T-cell (primary cell): ENCODE results near the gene RGCC. TPM values are rescaled to one million over a fixed set of nuclear protein-coding genes. Genes with fewer than 3 reads are reported as not detected.
A peak's percentile ranks its signal among the peaks of the same experiment; 100 is the strongest.

Experiments
- ATAC-seq, 4 experiments: fragments of 200-7000 bp in 3 of 4; fragments of 150-1000 bp in 1 of 4; cut with Tn5 transposase; replicated peaks in 1 of 4; 1 replicate in 3 of 4; 2 replicates in 1 of 4; pipeline ENCODE4 v1.10.0; 2021; ENCODE audit warnings: moderate library complexity in 3 of 4, mild to moderate bottlenecking in 2 of 4, moderate number of reproducible peaks in 1 of 4
- CTCF ChIA-PET, 2 donors: fragments of 300-600 bp; sonication (Branson Sonifier 250); formaldehyde crosslinking; loops; one replicate each; lab custom pipeline; 2022; ENCODE audit warnings: antibody characterized with exemption in 2 of 2; lab: Charles Lee
- POLR2A ChIA-PET, 2 donors: fragments of 300-600 bp; sonication (Branson Sonifier 250); formaldehyde crosslinking; loops; one replicate each; lab custom pipeline; 2022; ENCODE audit warnings: antibody characterized with exemption in 2 of 2; lab: Charles Lee
- DNase-seq, 35 experiments: peaks; one replicate each; pipeline versions ENCODE4 v3.0.0 to v3.0.0-alpha.2; 2013 to 2023
- H3K27ac ChIP-seq: one replicate; pipeline ENCODE4 v1.5.1; 2013; ENCODE audit warnings: low read length
- H3K27me3 ChIP-seq, 2 experiments: replicated peaks in 1 of 2; 1 replicate in 1 of 2; 2 replicates in 1 of 2; pipeline versions ENCODE4 v1.6.1 to v1.7.0; 2013; ENCODE audit warnings: low read length in 1 of 2, mixed read lengths in 1 of 2; ENCODE audit not compliant: control insufficient read depth in 2 of 2, insufficient read depth in 2 of 2; ENCODE audit errors: extremely low read depth in 1 of 2
- H3K36me3 ChIP-seq, 2 donors: 1 replicate in 1 of 2; 2 replicates in 1 of 2; pipeline versions ENCODE4 v1.6.1 to v1.7.0; 2013; ENCODE audit warnings: low read length in 1 of 2; ENCODE audit not compliant: control insufficient read depth in 2 of 2, insufficient read depth in 1 of 2; ENCODE audit errors: extremely low read depth in 1 of 2
- H3K4me1 ChIP-seq, 2 experiments: 1 replicate in 1 of 2; 2 replicates in 1 of 2; pipeline versions ENCODE4 v1.6.1 to v1.7.0; 2013; ENCODE audit warnings: low read length in 2 of 2, mixed read lengths in 1 of 2; ENCODE audit not compliant: insufficient read depth in 2 of 2, control insufficient read depth in 1 of 2; ENCODE audit errors: extremely low read depth in 1 of 2
- H3K4me3 ChIP-seq, 2 donors: 1 replicate in 1 of 2; 2 replicates in 1 of 2; pipeline versions ENCODE4 v1.5.1 to v1.7.0; 2013; ENCODE audit warnings: mild to moderate bottlenecking in 2 of 2, low read length in 1 of 2, moderate library complexity in 1 of 2; ENCODE audit not compliant: control insufficient read depth in 1 of 2; ENCODE audit errors: extremely low read depth in 1 of 2
- H3K9me3 ChIP-seq: 2 replicates; pipeline ENCODE4 v1.7.0; 2013
- H3K27ac Mint-ChIP-seq, 2 donors: one replicate each; pipeline ENCODE4 v1.8.0; 2020 to 2021; ENCODE audit warnings: mild to moderate bottlenecking in 2 of 2, mixed read lengths in 2 of 2
- H3K27me3 Mint-ChIP-seq, 2 donors: one replicate each; pipeline ENCODE4 v1.8.0; 2021 to 2022; ENCODE audit warnings: mixed read lengths in 2 of 2
- H3K36me3 Mint-ChIP-seq: one replicate; pipeline ENCODE4 v1.8.0; 2021; ENCODE audit warnings: mixed read lengths
- H3K4me1 Mint-ChIP-seq, 3 donors: one replicate each; pipeline ENCODE4 v1.8.0; 2020 to 2022; ENCODE audit warnings: mixed read lengths in 3 of 3, mild to moderate bottlenecking in 1 of 3
- H3K4me3 Mint-ChIP-seq, 3 donors: one replicate each; pipeline ENCODE4 v1.8.0; 2020 to 2022; ENCODE audit warnings: mild to moderate bottlenecking in 3 of 3, mixed read lengths in 3 of 3, moderate library complexity in 3 of 3
- H3K9me3 Mint-ChIP-seq, 3 donors: one replicate each; pipeline ENCODE4 v1.8.0; 2020 to 2022; ENCODE audit warnings: mixed read lengths in 3 of 3
- WGBS: methylation state at CpG from one replicate; pipeline ENCODE4 v1.1.5; 2013; ENCODE audit warnings: missing lambda C conversion rate; ENCODE audit not compliant: insufficient coverage; 5-methylcytosine and 5-hydroxymethylcytosine counted together
- total RNA-seq, 35 experiments: library from RNA in 6 of 35; stranded (reverse) in 6 of 35; fragments of 120-200 nt in 1 of 35; gene quantifications; one replicate each; pipeline versions ENCODE4 v1.2.1 to v1.2.4 and lab custom pipeline; 2013 to 2026

RGCC gene
- total RNA-seq, 5 donors from 2014 or later (not counting 1 experiment from before 2014, with no cell fraction given): 151 to 515 (median 166) TPM

DNA sequence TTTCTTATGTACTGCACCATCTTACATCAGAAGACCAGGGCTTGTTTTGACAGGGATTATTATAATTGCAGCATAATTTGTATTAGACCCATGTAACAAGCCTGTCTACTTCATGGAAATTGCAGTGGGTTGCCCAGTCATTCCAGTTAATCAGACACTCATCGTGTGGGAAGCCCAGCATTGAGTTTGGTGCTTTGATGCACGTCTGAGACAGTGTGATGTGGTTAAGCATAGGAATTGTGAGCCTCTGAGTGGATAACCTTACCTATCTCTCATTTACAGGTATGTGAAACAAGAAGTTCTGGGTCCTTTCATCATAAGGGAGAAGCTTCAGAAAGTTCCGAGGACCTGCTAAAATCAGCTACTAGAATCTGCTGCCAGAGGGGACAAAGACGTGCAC, 12.8 kb downstream of the RGCC start:
- H3K27me3 Mint-ChIP-seq: no peaks in the 10 kb centered on the region
- H3K4me1 Mint-ChIP-seq: peaks cover 80 to 90% (median 81%) of the 10 kb centered on the region in 3 donors
- H3K27me3 ChIP-seq: no peaks in the 10 kb centered on the region
- ATAC-seq: peak in 3 of 4 experiments; percentile 13 to 25 (median 24)
- peak overlapping the region in 1 of 3 donors; percentile 92 for H3K4me3 Mint-ChIP-seq
- H3K9me3 Mint-ChIP-seq: peaks cover 0 to 6% (median 2%) of the 10 kb centered on the region in 3 donors
- peak in 1 of 35 experiments; percentile 36 for DNase-seq
- peaks cover 26 to 42% of the 10 kb centered on the region in 2 experiments for H3K4me1 ChIP-seq
- no peaks in the 10 kb centered on the region for H3K9me3 ChIP-seq
- H3K36me3 Mint-ChIP-seq: peaks cover 61% of the 10 kb centered on the region
- H3K27ac Mint-ChIP-seq: peak overlapping the region; percentile 77 to 85
- no peak overlapping the region for H3K27ac ChIP-seq
- peaks cover 0 to 51% of the 10 kb centered on the region in 2 donors for H3K36me3 ChIP-seq
- H3K4me3 ChIP-seq: no peak overlapping the region
- WGBS: no CpG with 5 or more reads among the region's 4 CpGs
- POLR2A ChIA-PET: interaction anchor here (0.6 to 5.1 kb wide), 10 partner anchors 8 to 146 kb away, joined by 3 to 54 read pairs (median 4); partner anchors contain the start of gene RGCC (in 1 of the 2)
- CTCF ChIA-PET: interaction anchor here (1.6 to 2.5 kb wide), 2 partner anchors 10 to 11 kb away, joined by 4 to 11 read pairs; no protein-coding TSS in a partner anchor

DNA sequence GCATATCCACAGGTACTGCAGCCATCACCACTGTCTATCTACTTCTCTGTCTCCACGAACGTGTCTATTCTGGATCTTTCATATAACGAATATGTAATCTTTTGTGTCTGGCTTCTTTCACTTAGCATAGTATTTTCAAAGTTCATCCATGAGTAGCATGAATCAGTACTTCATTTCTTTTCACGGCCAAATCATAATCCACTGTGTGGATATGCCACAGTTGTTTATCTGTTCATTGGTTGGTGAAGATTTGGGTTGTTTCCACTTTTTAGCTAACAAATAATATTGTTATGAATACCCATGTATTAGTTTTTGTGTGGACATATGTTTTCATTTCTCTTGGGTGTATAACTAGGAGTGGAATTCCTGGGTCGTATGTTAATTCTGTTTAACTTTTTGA, 14.4 kb downstream of the RGCC start:
- Histone ChIP-seq H3K27me3 (no peaks in the 10 kb centered on the region), H3K27ac (no peak overlapping the region), H3K4me3 (no peak overlapping the region), H3K9me3 (no peaks in the 10 kb centered on the region), H3K4me1 (peaks cover 10 to 27% of the 10 kb centered on the region in 2 experiments), H3K36me3 (peaks cover 0 to 46% of the 10 kb centered on the region in 2 donors)
- no peaks in the 10 kb centered on the region for H3K27me3 Mint-ChIP-seq
- 90% methylated on average over 2 of the region's 5 CpGs for WGBS
- peak overlapping the region; percentile 66 to 78 for H3K27ac Mint-ChIP-seq
- peaks cover 0 to 8% (median 2%) of the 10 kb centered on the region in 3 donors for H3K9me3 Mint-ChIP-seq
- H3K4me3 Mint-ChIP-seq: peak overlapping the region in 1 of 3 donors; percentile 10
- peaks cover 74 to 85% (median 75%) of the 10 kb centered on the region in 3 donors for H3K4me1 Mint-ChIP-seq
- ChIA-PET POLR2A (interaction anchor here (0.6 to 5.1 kb wide), 12 partner anchors 9 to 790 kb away, joined by 3 to 54 read pairs (median 4); partner anchors contain the start of gene RGCC (in 2 of the 2)), CTCF (interaction anchor here (0.6 to 2.5 kb wide), 3 partner anchors 12 to 118 kb away, joined by 3 to 11 read pairs (median 4); no protein-coding TSS in a partner anchor)
- DNase-seq: peak in 1 of 35 experiments; percentile 16
- peaks cover 51% of the 10 kb centered on the region for H3K36me3 Mint-ChIP-seq
- peak in 1 of 4 experiments; percentile 23 for ATAC-seq

DNA sequence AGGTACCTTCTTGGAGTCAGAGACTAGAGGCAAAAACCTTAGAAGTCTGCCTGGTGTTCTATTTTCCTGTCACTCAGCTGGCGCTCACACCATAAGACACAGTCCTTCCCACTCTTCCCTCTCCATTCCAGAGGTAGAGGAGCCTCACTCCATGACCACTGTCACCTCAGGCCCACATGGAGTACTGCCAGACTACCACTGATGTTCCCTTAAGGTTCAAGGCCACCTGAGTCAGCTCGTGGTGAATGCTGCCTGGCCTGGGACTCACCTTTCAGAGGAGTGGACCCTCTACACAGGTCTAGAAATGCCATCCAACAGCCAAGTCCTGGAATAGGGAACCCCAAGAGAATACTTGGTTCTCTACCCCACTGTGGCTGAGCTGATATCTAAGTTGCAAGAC, 29.9 kb downstream of the RGCC start:
- ChIA-PET POLR2A (interaction anchor here in 1 of 2 donors (1.0 kb wide), 1 partner anchor 15 kb away, joined by 3 read pairs; no protein-coding TSS in a partner anchor), CTCF (no interaction called here)
- H3K27ac ChIP-seq: no peak overlapping the region
- DNase-seq (no peak), ATAC-seq (no peak)
- no peak overlapping the region for H3K4me3 ChIP-seq
- Mint-ChIP-seq H3K27ac (no peak overlapping the region), H3K4me3 (no peak overlapping the region), H3K4me1 (peaks cover 27 to 47% (median 44%) of the 10 kb centered on the region in 3 donors), H3K9me3 (peaks cover 5 to 35% (median 15%) of the 10 kb centered on the region in 3 donors), H3K27me3 (no peaks in the 10 kb centered on the region), H3K36me3 (peaks cover 28% of the 10 kb centered on the region)
- no peaks in the 10 kb centered on the region for H3K9me3 ChIP-seq
- H3K27me3 ChIP-seq: no peaks in the 10 kb centered on the region
- peaks cover 11 to 28% of the 10 kb centered on the region in 2 experiments for H3K4me1 ChIP-seq
- H3K36me3 ChIP-seq: no peaks in the 10 kb centered on the region
- 88% methylated on average over 2 of the region's 2 CpGs for WGBS

DNA sequence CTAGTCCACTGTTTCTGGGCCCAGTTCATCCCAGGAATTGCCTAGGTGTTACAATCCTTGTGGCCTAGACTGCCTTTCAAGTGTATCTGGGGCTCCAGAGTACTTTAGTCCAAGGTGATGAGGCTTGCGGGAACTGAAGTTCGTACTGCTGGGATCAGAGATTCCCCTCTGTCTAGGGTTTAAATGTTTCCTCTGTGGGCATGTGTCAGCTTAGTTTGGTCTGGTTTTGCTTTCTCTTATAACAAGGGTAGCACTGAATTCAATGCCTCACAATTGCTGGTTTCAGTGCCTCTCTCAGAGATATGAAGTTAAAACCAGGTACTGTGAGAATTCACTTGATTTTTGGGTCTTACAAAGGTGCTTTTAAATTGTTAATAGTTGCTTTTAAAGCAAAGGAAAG, 30.8 kb downstream of the RGCC start:
- Histone ChIP-seq H3K4me1 (peaks cover 20 to 37% of the 10 kb centered on the region in 2 experiments), H3K27me3 (no peaks in the 10 kb centered on the region), H3K36me3 (no peaks in the 10 kb centered on the region), H3K4me3 (no peak overlapping the region), H3K9me3 (no peaks in the 10 kb centered on the region), H3K27ac (no peak overlapping the region)
- peak in 1 of 35 experiments; percentile 51 for DNase-seq
- H3K27me3 Mint-ChIP-seq: no peaks in the 10 kb centered on the region
- CTCF ChIA-PET: interaction anchor here in 1 of 2 donors (0.6 kb wide), 1 partner anchor 227 kb away, joined by 3 read pairs; no protein-coding TSS in a partner anchor
- H3K36me3 Mint-ChIP-seq: peaks cover 23% of the 10 kb centered on the region
- peak overlapping the region; percentile 84 to 96 for H3K27ac Mint-ChIP-seq
- H3K4me1 Mint-ChIP-seq: peaks cover 36 to 56% (median 53%) of the 10 kb centered on the region in 3 donors
- POLR2A ChIA-PET: interaction anchor here (0.6 to 1.5 kb wide), 6 partner anchors 17 to 239 kb away, joined by 3 to 7 read pairs (median 3); partner anchors contain the start of gene RGCC (in 1 of the 2)
- peak overlapping the region in 2 of 3 donors; percentile 71 for H3K4me3 Mint-ChIP-seq
- peak; percentile 20 to 66 (median 65) for ATAC-seq
- H3K9me3 Mint-ChIP-seq: peaks cover 5 to 28% (median 12%) of the 10 kb centered on the region in 3 donors
- WGBS: no CpG with 5 or more reads among the region's 2 CpGs

DNA sequence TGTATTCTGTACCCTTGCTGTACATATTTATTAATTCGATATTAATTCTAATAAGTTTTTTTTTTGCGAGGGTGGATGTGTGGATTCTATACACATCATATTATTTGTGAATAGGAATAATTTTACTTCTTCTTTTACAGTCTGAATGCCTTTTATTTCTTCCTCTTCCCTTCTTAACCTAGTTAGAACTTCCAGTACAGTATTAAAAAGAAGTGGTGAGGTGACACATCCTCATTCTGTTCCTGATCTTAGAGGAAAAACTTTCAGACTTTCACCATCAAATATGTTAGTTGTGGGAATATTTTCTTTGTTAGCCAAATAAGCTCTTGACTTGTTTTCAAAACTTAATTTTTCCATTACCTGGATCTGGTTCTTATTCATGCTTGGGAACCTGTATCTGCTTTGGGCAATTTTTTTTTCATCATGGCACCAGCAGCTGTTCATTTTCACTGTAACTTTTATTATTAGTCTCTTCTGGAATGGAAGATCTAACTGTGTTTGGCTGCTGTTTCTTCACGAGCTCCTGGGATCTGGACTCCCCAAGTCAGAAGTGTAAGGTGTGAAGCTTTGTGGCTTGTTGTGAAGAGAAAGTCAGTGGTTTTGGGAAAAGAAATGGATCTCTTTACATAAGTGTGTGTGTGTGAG, 33.1 kb downstream of the RGCC start:
- Histone ChIP-seq H3K27ac (no peak overlapping the region), H3K36me3 (no peaks in the 10 kb centered on the region), H3K9me3 (no peaks in the 10 kb centered on the region), H3K4me1 (peaks cover 35 to 52% of the 10 kb centered on the region in 2 experiments), H3K27me3 (no peaks in the 10 kb centered on the region), H3K4me3 (no peak overlapping the region)
- 100% methylated on average over 1 of the region's 3 CpGs for WGBS
- H3K36me3 Mint-ChIP-seq: peaks cover 14% of the 10 kb centered on the region
- peak overlapping the region in 1 of 3 donors; percentile 67 for H3K4me3 Mint-ChIP-seq
- ATAC-seq (no peak), DNase-seq (no peak)
- CTCF ChIA-PET: interaction anchor here (0.5 to 2.9 kb wide), 4 partner anchors 28 to 1695 kb away, joined by 3 to 14 read pairs (median 3); no protein-coding TSS in a partner anchor
- H3K27ac Mint-ChIP-seq: peak overlapping the region in 1 of 2 donors; percentile 91
- POLR2A ChIA-PET: interaction anchor here (1.0 to 3.1 kb wide), 4 partner anchors 19 to 31 kb away, joined by 3 to 15 read pairs (median 6); no protein-coding TSS in a partner anchor
- H3K27me3 Mint-ChIP-seq: no peaks in the 10 kb centered on the region
- peaks cover 60 to 77% (median 77%) of the 10 kb centered on the region in 3 donors for H3K4me1 Mint-ChIP-seq
- H3K9me3 Mint-ChIP-seq: peaks cover 8 to 15% (median 9%) of the 10 kb centered on the region in 3 donors

DNA sequence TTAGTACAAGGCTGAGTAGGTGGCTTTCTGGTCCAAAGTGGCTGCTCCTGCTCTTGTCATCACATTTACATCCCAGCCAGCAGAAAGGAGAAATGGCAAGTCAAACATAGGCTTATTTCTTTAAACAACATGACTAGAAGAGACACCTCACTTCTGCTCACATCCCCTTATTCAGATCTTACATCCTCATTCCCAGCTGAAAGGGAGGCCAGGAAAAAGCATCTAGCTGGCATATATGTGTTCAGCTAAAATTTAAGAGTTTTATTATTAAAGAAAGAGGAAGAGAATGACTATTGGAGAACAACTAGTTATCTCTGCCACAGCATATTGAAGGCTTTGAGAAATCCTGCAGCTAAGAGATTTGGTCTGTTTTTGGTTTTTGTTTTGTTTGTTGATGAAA, 34.1 kb downstream of the RGCC start:
- ATAC-seq (no peak), DNase-seq (no peak)
- Histone ChIP-seq H3K4me1 (peaks cover 40 to 58% of the 10 kb centered on the region in 2 experiments), H3K27ac (peak overlapping the region; percentile 92), H3K36me3 (no peaks in the 10 kb centered on the region), H3K27me3 (no peaks in the 10 kb centered on the region), H3K9me3 (no peaks in the 10 kb centered on the region), H3K4me3 (no peak overlapping the region)
- H3K36me3 Mint-ChIP-seq: peaks cover 5% of the 10 kb centered on the region
- ChIA-PET POLR2A (interaction anchor here (0.6 to 3.1 kb wide), 6 partner anchors 20 to 84 kb away, joined by 3 to 15 read pairs (median 6); no protein-coding TSS in a partner anchor), CTCF (interaction anchor here in 1 of 2 donors (2.9 kb wide), 1 partner anchor 32 kb away, joined by 14 read pairs; no protein-coding TSS in a partner anchor)
- H3K4me3 Mint-ChIP-seq: peak overlapping the region in 2 of 3 donors; percentile 62 to 67
- H3K9me3 Mint-ChIP-seq: peaks cover under 1 to 6% (median 3%) of the 10 kb centered on the region in 3 donors
- H3K4me1 Mint-ChIP-seq: peaks cover 68 to 85% (median 82%) of the 10 kb centered on the region in 3 donors
- peak overlapping the region; percentile 99 for H3K27ac Mint-ChIP-seq
- no peaks in the 10 kb centered on the region for H3K27me3 Mint-ChIP-seq
